HG02840 (cell line): Measurements from ENCODE around the gene TEAD2.
A peak's percentile ranks its signal among the peaks of the same experiment; 100 is the strongest.

ENCODE experiments used
- ATAC-seq: cut with Tn5 transposase; IDR thresholded peaks from one replicate; pipeline ENCODE4 v1.9.1; 2021; ENCODE audit warnings: mild to moderate bottlenecking, moderate library complexity, moderate number of reproducible peaks; ENCODE audit not compliant: unreplicated experiment, low FRiP score

TEAD2 gene

DNA sequence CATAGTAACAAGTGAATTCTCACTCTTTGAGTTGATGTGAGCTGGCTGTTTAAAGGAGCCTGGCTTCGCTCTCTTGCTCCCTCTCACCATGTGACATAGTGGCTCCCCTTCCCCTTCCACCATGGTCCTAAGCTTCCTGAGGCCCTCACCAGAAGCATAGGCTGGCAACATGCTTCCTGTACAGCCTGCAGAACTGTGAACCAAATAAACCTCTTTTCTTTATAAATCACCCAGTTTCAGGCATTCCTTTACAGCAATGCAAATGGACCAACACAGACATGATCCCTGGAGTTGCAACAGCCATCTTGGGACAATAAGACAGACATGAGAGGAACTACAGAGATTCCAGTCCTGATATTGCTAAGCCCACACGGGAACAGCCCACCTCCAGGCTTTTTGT is 12.6 kb downstream of the TEAD2 start:
- no peak for ATAC-seq

DNA sequence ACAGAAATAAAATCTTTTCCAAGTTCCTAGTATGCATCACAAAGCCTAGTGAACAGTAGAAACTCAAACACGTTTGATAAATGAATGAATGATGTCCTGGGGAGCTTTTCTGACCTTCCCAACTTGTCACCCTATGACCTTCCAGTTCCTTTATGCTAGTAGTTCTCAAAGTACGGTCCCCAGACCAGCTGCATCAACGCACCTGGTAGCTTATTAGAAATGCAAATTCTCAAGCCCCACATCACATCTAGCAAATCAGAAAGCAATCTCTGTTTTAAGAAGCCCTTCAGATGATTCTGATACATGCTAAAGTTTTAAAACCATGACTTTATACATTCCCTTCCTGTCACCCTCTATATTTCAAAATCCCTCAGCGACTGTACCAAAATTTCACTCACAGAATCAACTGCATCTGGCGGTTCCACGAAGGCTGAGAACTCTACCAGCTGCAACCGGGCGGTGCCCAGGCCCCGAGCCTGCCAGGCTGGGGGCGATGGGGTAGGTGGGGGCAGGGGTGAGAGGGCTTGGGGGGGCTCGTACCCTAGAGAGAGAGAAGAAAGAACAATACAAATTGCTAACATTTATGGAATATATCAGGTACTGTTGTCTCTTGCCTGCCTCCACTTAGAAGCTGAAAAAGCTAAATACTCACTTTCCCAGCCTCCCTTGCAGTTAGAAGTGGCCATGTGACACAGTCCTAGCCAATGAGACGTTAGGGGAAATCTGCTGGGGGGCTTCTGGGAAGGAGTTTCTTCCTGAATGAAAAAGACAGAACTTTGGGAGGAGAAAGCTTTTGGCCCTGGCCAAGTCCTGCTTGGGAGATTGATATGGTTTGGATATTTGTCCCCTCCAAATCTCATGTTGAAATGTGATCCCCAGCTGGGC is 13.7 kb downstream of the TEAD2 start:
- ATAC-seq: no peak

DNA sequence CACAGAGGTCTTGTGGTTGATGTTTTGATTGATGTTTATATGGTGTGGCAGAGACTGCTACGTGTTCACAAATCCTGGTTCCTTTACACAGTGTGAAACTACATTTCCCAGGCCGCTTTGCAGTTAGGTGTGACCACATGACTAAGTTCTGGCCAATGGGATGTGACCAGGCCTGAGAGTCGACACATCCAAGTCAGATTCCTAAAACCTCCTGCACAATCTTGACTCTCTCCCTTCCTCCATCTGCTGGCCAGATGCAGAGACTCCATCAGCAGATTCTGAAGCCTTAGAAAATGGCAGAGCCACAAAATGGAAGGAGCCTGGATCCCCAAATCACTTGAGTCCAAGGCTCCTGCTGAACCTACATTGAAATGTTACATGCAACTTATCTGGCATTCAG is 14.4 kb downstream of the TEAD2 start:
- ATAC-seq: no peak

DNA sequence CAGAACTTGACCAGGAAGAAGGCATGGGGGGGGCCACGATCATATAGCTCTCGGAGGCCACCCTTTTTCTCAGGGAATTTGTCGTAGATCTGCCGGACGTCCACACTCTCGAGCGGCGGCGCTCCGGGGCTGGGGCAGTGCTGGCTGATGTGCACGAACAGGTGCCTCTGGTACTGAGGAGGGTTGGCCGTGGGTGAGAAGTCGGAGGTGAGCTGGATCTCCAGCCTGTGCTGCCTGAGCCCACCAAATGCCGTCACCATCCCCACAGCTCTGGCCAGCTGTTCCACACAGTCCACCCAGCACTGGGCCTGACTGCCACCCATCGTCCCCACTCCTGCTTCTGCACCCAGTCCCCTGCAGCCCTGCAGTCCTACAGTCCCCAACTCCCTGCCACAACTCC is 15.0 kb downstream of the TEAD2 start:
- ATAC-seq: no peak

GRCh38 chr19:49344505-49345423 is 17.5 kb downstream of the TEAD2 start:
- ATAC-seq: no peak

DNA sequence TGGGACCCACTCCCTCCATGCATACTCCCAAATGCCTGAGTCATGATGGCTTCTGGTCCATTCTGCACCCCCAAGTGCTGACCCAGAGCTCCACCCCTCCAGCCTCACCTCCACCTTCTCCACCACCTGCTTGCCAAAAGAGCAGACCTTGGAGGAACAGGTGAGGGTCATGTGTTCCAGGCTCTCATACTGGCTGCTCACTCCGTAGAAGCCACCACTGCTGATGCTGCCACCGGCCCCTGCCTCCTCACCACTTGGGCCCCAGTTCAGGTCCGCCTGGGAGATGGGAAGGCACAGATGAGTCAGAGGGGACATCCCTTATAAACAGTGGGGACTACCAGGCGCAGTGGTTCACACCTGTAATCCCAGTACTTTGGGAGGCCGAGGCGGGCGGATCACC is 19.1 kb downstream of the TEAD2 start:
- no peak for ATAC-seq

DNA sequence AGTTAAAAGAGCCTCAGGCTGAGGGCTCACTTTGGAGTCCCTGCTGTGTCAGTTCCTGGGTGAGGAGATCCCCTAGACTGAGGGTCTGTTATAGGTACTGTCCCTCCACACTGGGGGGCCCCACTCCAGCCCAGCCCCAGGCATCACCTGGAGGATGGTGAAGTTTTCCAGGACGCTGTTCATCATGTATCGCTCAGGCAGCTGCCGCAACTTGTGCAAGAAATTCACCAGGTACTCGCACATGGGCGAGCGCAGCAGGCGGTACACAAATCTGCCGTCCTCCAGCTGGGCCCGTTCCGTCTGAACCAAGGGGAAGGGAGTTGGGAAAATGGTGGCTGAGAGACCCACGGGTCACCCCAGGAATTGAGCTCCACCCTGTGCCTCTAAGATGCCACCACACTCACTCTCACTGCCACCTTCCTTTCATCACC is 19.9 kb downstream of the TEAD2 start:
- ATAC-seq: no peak

- no peak for ATAC-seq
Measured at GRCh38 chr19:49340865-49341718, 21.1 kb downstream of the TEAD2 start.

- peak; percentile 68 for ATAC-seq
Measured at GRCh38 chr19:49340069-49340864, 21.9 kb downstream of the TEAD2 start.

DNA sequence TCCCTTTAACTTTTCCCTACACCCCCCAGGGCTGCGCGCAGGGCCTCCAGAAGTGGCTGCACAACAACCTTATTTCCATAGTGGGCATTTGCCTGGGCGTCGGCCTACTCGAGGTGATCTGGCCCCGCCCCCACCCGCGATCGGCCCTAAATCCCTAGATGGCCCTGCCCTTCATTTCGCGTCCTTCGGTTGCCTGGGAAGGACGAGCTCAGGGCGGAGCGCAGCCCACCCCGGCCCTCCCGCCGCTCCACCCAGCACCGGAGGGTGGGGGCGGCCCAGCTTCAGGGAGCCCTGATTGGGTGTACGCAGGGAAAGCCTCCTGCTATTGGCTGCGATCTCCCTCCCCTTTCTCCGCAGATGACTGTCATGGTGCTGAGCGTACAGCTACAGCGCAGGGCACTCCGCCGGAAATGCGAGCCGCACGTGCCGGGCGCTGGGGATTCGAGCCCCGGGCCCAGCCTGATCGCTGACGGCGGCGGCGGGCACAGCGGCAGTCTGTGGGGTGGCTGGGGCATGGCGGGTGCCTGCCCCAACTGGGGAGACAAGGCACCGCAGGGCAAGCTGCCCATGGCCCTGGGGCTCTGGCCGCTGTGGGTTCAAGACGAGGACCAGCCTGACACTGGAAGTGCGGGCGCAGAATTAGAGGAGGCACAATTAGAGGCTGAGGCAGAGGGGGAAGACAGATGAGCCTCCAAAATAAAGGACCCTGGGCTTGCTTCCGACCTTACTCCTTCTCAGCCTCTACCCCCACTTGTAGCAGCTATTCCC is 22.7 kb downstream of the TEAD2 start:
- no peak for ATAC-seq

DNA sequence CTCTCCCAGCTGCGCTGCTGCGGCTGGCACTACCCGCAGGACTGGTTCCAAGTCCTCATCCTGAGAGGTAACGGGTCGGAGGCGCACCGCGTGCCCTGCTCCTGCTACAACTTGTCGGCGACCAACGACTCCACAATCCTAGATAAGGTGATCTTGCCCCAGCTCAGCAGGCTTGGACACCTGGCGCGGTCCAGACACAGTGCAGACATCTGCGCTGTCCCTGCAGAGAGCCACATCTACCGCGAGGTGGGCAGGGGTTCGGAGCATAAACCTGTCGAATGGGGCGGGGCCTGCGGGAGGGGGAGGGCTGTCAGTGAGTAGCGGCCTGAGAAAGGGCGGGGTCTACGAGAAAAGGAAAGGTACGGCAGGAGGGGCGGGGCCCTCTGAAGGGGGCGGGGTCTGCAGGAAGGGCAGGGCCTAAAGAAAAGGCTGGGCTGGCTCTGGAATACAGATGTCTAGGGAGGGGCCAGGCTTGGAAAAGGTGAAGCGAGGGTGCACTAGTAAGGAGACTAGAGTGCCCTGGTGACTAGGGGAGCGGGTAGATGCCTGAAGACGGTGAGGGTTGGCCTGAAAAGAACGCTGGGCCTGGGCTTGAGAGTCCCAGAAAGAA is 23.4 kb downstream of the TEAD2 start:
- no peak for ATAC-seq

DNA sequence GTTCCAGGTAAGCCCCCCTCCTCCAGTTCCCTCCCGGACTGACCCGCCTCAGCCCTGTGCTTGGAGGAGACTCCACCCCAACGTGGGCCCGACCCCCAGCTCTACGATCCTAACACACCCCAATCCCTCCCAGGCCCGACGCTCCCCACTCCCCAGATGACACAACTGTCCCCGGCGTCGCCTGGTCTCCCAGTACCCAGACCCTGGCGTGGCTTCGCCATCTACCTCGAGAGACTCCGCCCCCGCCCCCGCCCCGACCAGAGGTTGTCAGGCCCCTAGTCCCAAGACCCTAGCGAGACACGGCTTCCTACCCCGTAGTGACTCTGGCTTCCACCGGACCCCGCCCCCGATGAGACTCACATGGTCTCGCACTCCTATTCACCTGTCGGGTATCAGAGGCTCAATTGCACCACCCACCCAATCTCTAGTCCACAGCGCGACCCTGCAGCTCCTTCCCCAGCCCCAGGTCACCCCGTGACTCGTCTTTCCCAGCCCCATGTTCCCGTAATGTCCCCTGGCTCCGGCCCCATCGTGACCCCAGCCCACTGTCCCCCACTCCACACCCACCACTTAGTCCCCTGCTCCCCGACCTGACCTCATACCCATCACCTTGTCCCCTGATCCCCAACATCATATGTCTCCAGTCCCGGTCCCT is 24.1 kb downstream of the TEAD2 start:
- ATAC-seq: no peak

GRCh38 chr19:49337267-49338022 is 24.8 kb downstream of the TEAD2 start:
- no peak for ATAC-seq

DNA sequence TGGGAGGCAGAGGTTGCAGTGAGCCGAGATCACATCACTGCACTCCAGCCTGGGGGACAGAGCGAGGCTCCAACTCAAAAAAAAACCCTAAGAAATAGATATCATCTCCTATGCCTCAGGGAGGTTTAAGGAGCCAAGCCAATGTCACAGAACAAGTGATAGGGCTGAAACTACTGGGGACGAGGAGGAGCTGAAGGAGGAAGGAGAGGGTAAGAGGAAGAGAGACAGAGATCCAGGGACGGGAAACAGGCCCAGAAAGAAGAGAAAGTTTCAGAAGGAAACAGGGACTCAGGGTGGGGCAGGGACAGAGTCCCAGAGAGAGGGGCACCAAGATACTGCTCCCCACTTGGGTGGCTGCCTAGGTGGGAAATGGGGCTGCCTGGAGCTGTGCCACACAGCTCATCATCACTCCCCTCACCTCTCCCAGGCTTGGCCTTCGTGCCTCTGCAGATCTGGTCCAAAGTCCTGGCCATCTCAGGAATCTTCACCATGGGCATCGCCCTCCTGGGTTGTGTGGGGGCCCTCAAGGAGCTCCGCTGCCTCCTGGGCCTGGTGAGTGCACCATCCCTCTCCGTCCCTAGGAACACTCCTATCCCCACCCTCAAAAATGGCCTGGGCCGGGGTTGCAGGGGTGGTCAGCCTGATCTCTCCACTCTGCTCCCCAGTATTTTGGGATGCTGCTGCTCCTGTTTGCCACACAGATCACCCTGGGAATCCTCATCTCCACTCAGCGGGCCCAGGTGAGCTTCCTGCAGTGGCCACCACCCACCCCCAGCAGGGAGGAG is 25.5 kb downstream of the TEAD2 start:
- no peak for ATAC-seq

DNA sequence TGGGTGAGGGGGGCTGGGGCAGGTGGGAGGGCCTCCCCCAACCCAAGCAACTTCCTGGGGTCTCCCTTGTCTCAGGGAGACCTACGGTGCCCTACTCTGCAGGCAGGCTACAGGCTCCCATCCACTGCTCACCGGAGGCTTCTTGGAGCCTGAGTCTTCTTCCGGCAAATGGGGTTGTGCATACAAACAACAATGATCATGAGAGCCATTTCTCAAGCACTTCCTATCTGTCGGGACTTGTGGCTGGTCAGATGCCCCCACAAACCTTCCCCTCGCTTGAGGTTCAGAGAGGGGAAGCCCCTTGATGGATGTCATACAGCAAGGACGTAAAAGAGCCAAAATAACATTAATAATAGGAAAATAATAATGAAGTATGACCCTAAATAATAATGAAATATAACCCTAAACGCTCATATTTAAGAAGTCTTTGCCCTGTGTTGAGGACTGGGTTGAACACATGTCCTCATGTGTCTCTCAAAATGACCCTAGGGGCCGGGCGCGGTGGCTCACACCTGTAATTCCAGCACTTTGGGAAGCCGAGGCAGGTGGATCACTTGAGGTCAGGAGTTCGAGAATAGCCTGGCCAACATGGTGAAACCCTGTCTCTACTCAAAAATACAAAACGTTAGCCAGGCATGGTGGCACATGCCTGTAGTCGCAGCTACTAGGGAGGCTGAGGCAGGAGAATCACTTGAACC is 26.3 kb downstream of the TEAD2 start:
- no peak for ATAC-seq
